H1 (cell line): Measurements from ENCODE around the gene DLAT. TPM values are rescaled to one million over a fixed set of nuclear protein-coding genes. Genes with fewer than 3 reads are reported as not detected.

ENCODE experiments used
- CTCF ChIA-PET: fragments of 300-600 bp; sonication (Branson Sonifier 250); formaldehyde crosslinking; loops from one replicate; lab custom pipeline; 2021; ENCODE audit not compliant: partially characterized antibody; lab: Charles Lee
- POLR2A ChIA-PET: fragments of 300-600 bp; sonication (Branson Sonifier 250); formaldehyde crosslinking; loops from one replicate; lab custom pipeline; 2021; ENCODE audit warnings: inconsistent platforms; ENCODE audit not compliant: partially characterized antibody; lab: Charles Lee
- DNase-seq, 2 experiments: peaks; one replicate each; pipeline versions ENCODE4 v3.0.0 to v3.0.0-alpha.2; 2010 to 2022; ENCODE audit warnings: low spot score in 2 of 2, low read depth in 1 of 2, mixed read lengths in 1 of 2
- FAIRE-seq: peaks from 2 replicates; lab custom pipeline; 2011; peaks lifted over from hg19 to GRCh38; lab: Jason Lieb, UNC
- H2AFZ ChIP-seq: 2 replicates; pipeline ENCODE4 v1.8.1; 2012; ENCODE audit warnings: low read length, inconsistent platforms
- H2AK5ac ChIP-seq: 2 replicates; pipeline ENCODE4 v1.6.1; 2013; ENCODE audit warnings: low read depth, low read length
- H2BK120ac ChIP-seq: replicated peaks from 2 replicates; pipeline ENCODE3; 2013; ENCODE audit warnings: low read depth, low read length, inconsistent platforms
- H2BK12ac ChIP-seq: 2 replicates; pipeline ENCODE4 v1.6.1; 2013; ENCODE audit warnings: low read depth, low read length
- H2BK15ac ChIP-seq: 2 replicates; pipeline ENCODE4 v1.6.1; 2013; ENCODE audit warnings: low read length
- H2BK20ac ChIP-seq: 2 replicates; pipeline ENCODE4 v1.6.1; 2013; ENCODE audit warnings: low read length
- H2BK5ac ChIP-seq: 2 replicates; pipeline ENCODE4 v1.6.1; 2013; ENCODE audit warnings: low read depth, low read length
- H3K14ac ChIP-seq: 2 replicates; pipeline ENCODE4 v1.6.1; 2013; ENCODE audit warnings: inconsistent platforms; ENCODE audit not compliant: insufficient read length
- H3K18ac ChIP-seq: 2 replicates; pipeline ENCODE4 v1.6.1; 2013; ENCODE audit warnings: low read length; ENCODE audit errors: extremely low read depth
- H3K23ac ChIP-seq: 2 replicates; pipeline ENCODE4 v1.6.1; 2013; ENCODE audit warnings: inconsistent platforms; ENCODE audit not compliant: insufficient read length
- H3K23me2 ChIP-seq: 2 replicates; pipeline ENCODE4 v1.6.1; 2013; ENCODE audit warnings: low read depth, low read length
- H3K27ac ChIP-seq: 2 replicates; pipeline ENCODE4 v1.6.1; 2011; ENCODE audit warnings: low read depth, low read length, inconsistent platforms
- H3K27me3 ChIP-seq, 4 experiments: replicated peaks in 1 of 4; 1 replicate in 1 of 4; 2 replicates in 3 of 4; pipeline versions ENCODE4 v1.6.1 to v1.8.1; 2011 to 2013; ENCODE audit warnings: low read length in 3 of 4, mild to moderate bottlenecking in 3 of 4, inconsistent platforms in 2 of 4, mixed read lengths in 2 of 4, moderate library complexity in 1 of 4; ENCODE audit not compliant: control insufficient read depth in 3 of 4, insufficient read depth in 3 of 4; ENCODE audit errors: extremely low read depth in 1 of 4
- H3K36me3 ChIP-seq, 4 experiments: 2 replicates each; pipeline versions ENCODE4 v1.6.1 to v1.8.1; 2011 to 2013; ENCODE audit warnings: mild to moderate bottlenecking in 4 of 4, low read length in 3 of 4, moderate library complexity in 2 of 4, control low read depth in 1 of 4, inconsistent platforms in 1 of 4; ENCODE audit not compliant: insufficient read depth in 4 of 4, control insufficient read depth in 2 of 4
- H3K4ac ChIP-seq: replicated peaks from 2 replicates; pipeline ENCODE3; 2013; ENCODE audit warnings: low read length, low read depth, mixed read lengths, inconsistent platforms; ENCODE audit not compliant: insufficient read length
- H3K4me1 ChIP-seq, 4 experiments: replicated peaks in 1 of 4; 1 replicate in 1 of 4; 2 replicates in 3 of 4; pipeline versions ENCODE4 v1.6.1 to v1.8.1; 2011 to 2013; ENCODE audit warnings: low read length in 3 of 4, inconsistent platforms in 2 of 4, mixed read lengths in 1 of 4; ENCODE audit not compliant: insufficient read depth in 4 of 4, control insufficient read depth in 3 of 4
- H3K4me2 ChIP-seq, 2 experiments: 2 replicates each; pipeline versions ENCODE4 v1.6.1 to v1.8.1; 2011 to 2013; ENCODE audit warnings: low read depth in 2 of 2, low read length in 2 of 2, control low read depth in 1 of 2, inconsistent platforms in 1 of 2, mild to moderate bottlenecking in 1 of 2; ENCODE audit not compliant: insufficient read depth in 1 of 2
- H3K4me3 ChIP-seq, 4 experiments: fragments of 200-600, 300-600 bp in 1 of 4; sonication (generic), shearing (Covaris generic), sonication (Bioruptor Twin) in 1 of 4; 2 replicates each; pipeline versions ENCODE4 v1.5.1 to v1.8.1; 2011 to 2016; ENCODE audit warnings: low read length in 4 of 4, low read depth in 3 of 4, control low read depth in 2 of 4, inconsistent platforms in 2 of 4, mild to moderate bottlenecking in 2 of 4, mixed read lengths in 1 of 4, moderate library complexity in 1 of 4; ENCODE audit not compliant: insufficient read depth in 2 of 4; ENCODE audit errors: extremely low read depth in 1 of 4
- H3K56ac ChIP-seq: replicated peaks from 2 replicates; pipeline ENCODE3; 2013; ENCODE audit warnings: low read depth, mild to moderate bottlenecking, mixed read lengths, low read length, inconsistent platforms; ENCODE audit not compliant: insufficient read length
- H3K79me1 ChIP-seq: 2 replicates; pipeline ENCODE4 v1.6.1; 2013; ENCODE audit warnings: low read depth, low read length, control low read depth
- H3K79me2 ChIP-seq, 2 experiments: 2 replicates each; pipeline versions ENCODE4 v1.6.1 to v1.8.1; 2012 to 2013; ENCODE audit warnings: low read length in 2 of 2, mild to moderate bottlenecking in 2 of 2, inconsistent platforms in 1 of 2; ENCODE audit not compliant: insufficient read depth in 2 of 2, control insufficient read depth in 1 of 2
- H3K9ac ChIP-seq, 4 experiments: replicated peaks in 1 of 4; 1 replicate in 1 of 4; 2 replicates in 3 of 4; pipeline versions ENCODE4 v1.6.1 to v1.8.1; 2011 to 2013; ENCODE audit warnings: low read depth in 3 of 4, low read length in 3 of 4, control low read depth in 2 of 4, mild to moderate bottlenecking in 2 of 4, moderate library complexity in 2 of 4, inconsistent platforms in 1 of 4; ENCODE audit errors: extremely low read depth in 1 of 4
- H3K9me3 ChIP-seq, 2 experiments: 2 replicates each; pipeline versions ENCODE4 v1.6.1 to v1.8.1; 2012 to 2013; ENCODE audit warnings: mild to moderate bottlenecking in 2 of 2, moderate library complexity in 2 of 2, control low read depth in 1 of 2, inconsistent platforms in 1 of 2, low read depth in 1 of 2, low read length in 1 of 2, mixed read lengths in 1 of 2; ENCODE audit not compliant: insufficient read depth in 2 of 2
- H4K20me1 ChIP-seq, 2 experiments: replicated peaks in 1 of 2; 2 replicates each; pipeline versions ENCODE3 to v1.8.1; 2011 to 2013; ENCODE audit warnings: inconsistent platforms in 2 of 2, low read length in 2 of 2, mild to moderate bottlenecking in 1 of 2; ENCODE audit not compliant: insufficient read depth in 2 of 2, control insufficient read depth in 1 of 2
- H4K5ac ChIP-seq: 2 replicates; pipeline ENCODE4 v1.6.1; 2013; ENCODE audit warnings: low read length, low read depth, mixed read lengths, inconsistent platforms; ENCODE audit not compliant: insufficient read length
- H4K8ac ChIP-seq: 2 replicates; pipeline ENCODE4 v1.8.0; 2013; ENCODE audit warnings: mild to moderate bottlenecking, moderate library complexity, low read length, inconsistent platforms; ENCODE audit not compliant: insufficient read depth; ENCODE audit errors: extremely low read depth
- H4K91ac ChIP-seq: replicated peaks from 2 replicates; pipeline ENCODE3; 2013; ENCODE audit warnings: low read length, mixed read lengths, inconsistent platforms; ENCODE audit not compliant: insufficient read length
- BACH1 ChIP-seq: IDR thresholded peaks from 2 replicates; pipeline ENCODE4 v1.6.1; 2012; ENCODE audit warnings: low read length, improper control_type of control experiment
- GABPA ChIP-seq: IDR thresholded peaks from 2 replicates; pipeline ENCODE4 v1.6.1; 2011; ENCODE audit warnings: mild to moderate bottlenecking, low read length, moderate library complexity, borderline replicate concordance; ENCODE audit not compliant: insufficient read depth
- RXRA ChIP-seq: IDR thresholded peaks from 2 replicates; pipeline ENCODE4 v1.6.1; 2011; ENCODE audit warnings: low read depth, mild to moderate bottlenecking, low read length, moderate library complexity; ENCODE audit not compliant: insufficient read depth
- SIN3A ChIP-seq, 2 experiments: IDR thresholded peaks in 1 of 2; conservative IDR thresholded peaks in 1 of 2; 2 replicates each; pipeline ENCODE4 v1.6.1; 2011 to 2012; ENCODE audit warnings: low read length in 2 of 2, improper control_type of control experiment in 1 of 2, low read depth in 1 of 2, mild to moderate bottlenecking in 1 of 2
- WGBS, 2 experiments: shearing (Covaris generic) in 1 of 2; methylation state at CpG; one replicate each; pipeline versions ENCODE4 v1.1.6 to v1.1.7; 2013 to 2015; ENCODE audit warnings: low lambda C conversion rate in 2 of 2, mixed read lengths in 2 of 2, inconsistent platforms in 1 of 2, low coverage in 1 of 2, missing lambda C conversion rate in 1 of 2; ENCODE audit not compliant: insufficient replicate concordance in 2 of 2, insufficient coverage in 1 of 2, insufficient read length in 1 of 2; ENCODE audit errors: extremely low coverage in 1 of 2, missing lambda C conversion rate in 1 of 2; 5-methylcytosine and 5-hydroxymethylcytosine counted together
- polyA plus RNA-seq, 7 experiments: library from polyadenylated mRNA; depleted of rRNA in 3 of 7; stranded (reverse) in 5 of 7; unstranded in 2 of 7; fragments of >200 nt in 5 of 7; fragments of 200-250 nt in 2 of 7; gene quantifications; 1 replicate in 5 of 7; 2 replicates in 1 of 7; 4 replicates in 1 of 7; pipeline versions ENCODE4 v1.2.1 to v1.2.3, GENCODE V29; 2011 to 2013; ENCODE audit warnings: missing spikeins in 2 of 7, mixed read lengths in 2 of 7
- total RNA-seq: library from RNA; stranded (reverse); fragmentation: NEBNext Ultra II Directional; extraction: Animal tissue kit (Norgen Biotek cat#: 25700); gene quantifications from 2 replicates; pipeline ENCODE4 v1.2.1, GENCODE V29; 2021

The DLAT gene
- total and polyA plus RNA-seq, 2 of the 8 experiments (the other 6 are each of a cell fraction or from before 2014, with no cell fraction given) = 23.1 to 66.2 TPM

DNA sequence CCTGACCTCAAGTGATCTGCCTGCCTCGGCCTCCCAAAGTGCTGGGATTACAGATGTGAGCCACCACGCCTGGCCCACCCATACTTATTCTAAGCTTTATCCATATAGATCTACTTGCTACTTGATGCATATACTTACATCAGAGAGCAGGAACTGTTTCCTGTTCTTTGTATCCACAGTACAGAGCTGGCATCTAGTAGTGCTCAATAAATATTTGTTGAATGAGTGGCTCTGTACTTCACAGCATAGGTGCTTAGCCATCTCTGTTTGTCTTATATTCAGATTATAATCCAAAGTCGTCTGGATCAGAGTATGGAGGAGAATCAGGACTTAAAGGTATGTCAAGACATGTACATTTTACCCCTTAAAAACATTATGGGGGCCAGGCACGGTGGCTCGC lies 38.6 kb upstream of the DLAT start:
- no peak overlapping the region for H4K91ac ChIP-seq
- no peak overlapping the region for H2AFZ ChIP-seq
- H3K14ac ChIP-seq = no peak overlapping the region
- no peak overlapping the region for H2BK120ac ChIP-seq
- H2BK20ac ChIP-seq = no peak overlapping the region
- H3K18ac ChIP-seq = no peak overlapping the region
- ChIA-PET CTCF (interaction anchor here (1.0 to 21.3 kb wide), 2 partner anchors 11 to 51 kb away, joined by 3 to 565 read pairs; partner anchors contain the start of gene DIXDC1), POLR2A (interaction anchor here (0.6 kb wide), 1 partner anchor 9 kb away, joined by 3 read pairs; no protein-coding TSS in a partner anchor)
- 88% methylated on average over 5 of the region's 5 CpGs; no CpG with 5 or more reads in 1 of the 2 experiments for WGBS, 2 experiments
- H3K23me2 ChIP-seq = no peaks in the 10 kb centered on the region
- H3K23ac ChIP-seq = no peak overlapping the region
- no peak overlapping the region for H4K8ac ChIP-seq
- H2BK5ac ChIP-seq = no peak overlapping the region
- peaks cover 8 to 12% (median 11%) of the 10 kb centered on the region in 4 experiments; a peak in 6 of 7 replicates for H3K4me1 ChIP-seq
- H3K79me1 ChIP-seq = no peaks in the 10 kb centered on the region; the same call in 1 of the 2 replicates
- no peak overlapping the region for H3K27ac ChIP-seq
- H3K4me3 ChIP-seq = no peak overlapping the region
- H3K36me3 ChIP-seq = peaks cover 0 to 25% (median 11%) of the 10 kb centered on the region in 4 experiments; a peak in 5 of 8 replicates
- no peaks in the 10 kb centered on the region for H3K9me3 ChIP-seq
- H4K20me1 ChIP-seq = no peaks in the 10 kb centered on the region
- H2BK12ac ChIP-seq = no peak overlapping the region
- no peaks in the 10 kb centered on the region for H3K79me2 ChIP-seq
- no peak overlapping the region for H3K9ac ChIP-seq
- no peak overlapping the region for H2AK5ac ChIP-seq
- H3K56ac ChIP-seq = no peak overlapping the region
- DNase-seq (no peak), FAIRE-seq (no peak)
- no peak overlapping the region for H3K4ac ChIP-seq
- no peak overlapping the region for H2BK15ac ChIP-seq
- no peak overlapping the region for H4K5ac ChIP-seq
- no peak overlapping the region for H3K4me2 ChIP-seq
- no peaks in the 10 kb centered on the region for H3K27me3 ChIP-seq
- TF ChIP-seq BACH1 (no peak), GABPA (no peak), RXRA (no peak), SIN3A (conservative IDR thresholded peaks at IDR 0.05 in 1 of 2, IDR thresholded peaks at IDR 0.05 in 1 of 2; ENCODE audit: low read depth in 1 of 2, low read length in 2 of 2) (no peak)
